Measurements from ENCODE around the gene IL18RAP. TPM values are rescaled to one million over a fixed set of nuclear protein-coding genes. Genes with fewer than 3 reads are reported as not detected.

Gene IL18RAP
- total and polyA plus RNA-seq, 2 donors (not counting 3 experiments of a cell fraction or from before 2014, with no cell fraction given), result 0.03 TPM; not detected in 1

GRCh38 chr2:102386004-102386403 is 37.0 kb upstream of the IL18RAP start:
- BruUV-seq (replicated peaks), result no TSS peak
- no peaks in the 10 kb centered on the region for H4K20me1 ChIP-seq (replicated peaks; ENCODE audit: control insufficient read depth, extremely low read depth, insufficient read depth, low read length)
- no peak overlapping the region for H3K4me2 ChIP-seq (ENCODE audit: insufficient read depth, low read length)
- no peak overlapping the region for H2AFZ ChIP-seq (ENCODE audit: low read depth, low read length)
- no peaks in the 10 kb centered on the region for H3K79me2 ChIP-seq (ENCODE audit: control insufficient read depth, insufficient read depth, low read length)
- dilution Hi-C loops (cut with MboI; ENCODE audit: extremely low pct_ligation_motif_present, low sequenced_read_pairs) (no loop called here), intact Hi-C loops (cut with micrococcal nuclease) (no loop called here)
- TF ChIP-seq POLR2A (IDR thresholded peaks at IDR 0.05; ENCODE audit: low read depth, low read length) (no peak), MYC (IDR thresholded peaks at IDR 0.05; ENCODE audit: low read depth, low read length) (no peak), EZH2 (IDR thresholded peaks at IDR 0.05; ENCODE audit: borderline replicate concordance, low read depth, low read length, severe bottlenecking) (no peak), MAX (IDR thresholded peaks at IDR 0.05; ENCODE audit: insufficient read depth, insufficient read length) (no peak), FOS (IDR thresholded peaks at IDR 0.05; ENCODE audit: borderline replicate concordance, insufficient read depth, low read length) (no peak), JUN (IDR thresholded peaks at IDR 0.05; ENCODE audit: borderline replicate concordance, insufficient read depth, insufficient read length, low read depth) (no peak), GATA2 (IDR thresholded peaks at IDR 0.05; ENCODE audit: insufficient read depth, insufficient read length, low read depth, low read length) (no peak), CTCF (IDR thresholded peaks at IDR 0.05; ENCODE audit: extremely low read depth in 1 of 2, insufficient read depth in 1 of 2, low read depth in 1 of 2, low read length in 2 of 2) (no peak)
- POLR2A ChIA-PET, result no interaction called here
- no peak overlapping the region for H3K27ac ChIP-seq (ENCODE audit: insufficient read depth, low read depth, low read length)
- H3K9me1 ChIP-seq (replicated peaks; ENCODE audit: control insufficient read depth, extremely low read depth, insufficient read depth, low read length), result no peaks in the 10 kb centered on the region
- H3K9ac ChIP-seq (replicated peaks; ENCODE audit: extremely low read depth, insufficient read depth, low read length), result no peak overlapping the region
- no peaks in the 10 kb centered on the region for H3K9me3 ChIP-seq (replicated peaks; ENCODE audit: control insufficient read depth, insufficient read depth, low read length)
- H3K4me1 ChIP-seq (ENCODE audit: control insufficient read depth, extremely low read depth, insufficient read depth, low read length), result no peaks in the 10 kb centered on the region
- DNase-seq (ENCODE audit: low read depth, low spot score) (no peak), FAIRE-seq (no peak)
- no peak overlapping the region for H3K4me3 ChIP-seq (replicated peaks in 1 of 3; ENCODE audit: insufficient read depth in 1 of 3, low read depth in 1 of 3, low read length in 3 of 3)
- CTCF ChIA-PET, result interaction anchor here (1.1 to 1.6 kb wide), 2 partner anchors 30 to 57 kb away, joined by 4 to 5 read pairs; partner anchors contain the start of gene IL18R1
- H3K27me3 ChIP-seq (ENCODE audit: control insufficient read depth in 2 of 2, insufficient read depth in 2 of 2, low read length in 2 of 2), result no peaks in the 10 kb centered on the region
- H3K36me3 ChIP-seq (ENCODE audit: control insufficient read depth in 2 of 2, extremely low read depth in 1 of 2, insufficient read depth in 2 of 2, low read length in 2 of 2), result no peaks in the 10 kb centered on the region

All from endothelial cell of umbilical vein (primary cell).